Measurements from ENCODE around the gene PCID2.

DNA sequence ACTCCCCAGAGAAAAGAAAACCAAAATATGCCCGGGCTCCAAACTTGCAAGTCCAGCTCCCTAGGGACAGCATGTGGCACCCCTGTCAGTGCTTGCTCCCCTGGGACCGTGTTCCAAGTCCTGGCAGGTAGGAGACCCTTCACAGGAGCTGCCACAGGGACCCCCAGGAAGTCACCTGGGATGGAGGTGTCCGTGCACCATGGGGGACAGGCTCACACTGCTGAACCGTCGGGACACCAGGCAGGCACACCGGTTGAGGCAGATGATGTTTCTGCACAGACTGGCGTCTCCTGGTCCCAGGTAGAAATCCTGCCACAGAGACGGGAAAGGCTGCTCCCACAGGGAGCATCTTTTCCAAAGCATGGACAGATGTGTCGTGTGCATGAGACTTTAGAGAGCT lies 61.7 kb downstream of the PCID2 start:
- no peak for TF ChIP-seq GATA3 (IDR thresholded peaks at IDR 0.05; ENCODE audit: low read depth, low read length)
- no peak for TF ChIP-seq GATA2 (IDR thresholded peaks at IDR 0.05; ENCODE audit: low read depth, low read length)

All from SH-SY5Y (cell line).